SK-N-SH treated with all-trans-retinoic acid at 6 μM for 48 hours (cell line): ENCODE measurements around the gene CYP24A1.

Experiments used
- ATAC-seq: fragments of 200-7000 bp; cut with Tn5 transposase; 3 replicates; pipeline ENCODE4 v1.9.1; 2020; ENCODE audit warnings: mild to moderate bottlenecking, moderate library complexity
- ARNTL ChIP-seq: fragments of 450-650 bp; formaldehyde crosslinking; IDR thresholded peaks from 2 replicates; pipeline ENCODE4 v1.5.0; 2020; ENCODE audit warnings: low read depth, mild to moderate bottlenecking, moderate library complexity, borderline replicate concordance
- BACH2 ChIP-seq: fragments of 250-450 bp; sonication (Bioruptor Pico); IDR thresholded peaks from 2 replicates; pipeline ENCODE4 v1.9.0; 2021; ENCODE audit warnings: mild to moderate bottlenecking, borderline replicate concordance
- CREB5 ChIP-seq: fragments of 250-450 bp; sonication (Bioruptor Pico); IDR thresholded peaks from 2 replicates; pipeline ENCODE4 v1.5.1; 2020; ENCODE audit warnings: low read depth, mild to moderate bottlenecking, moderate library complexity
- CSDC2 ChIP-seq: fragments of 250-450 bp; sonication (Bioruptor Pico); IDR thresholded peaks from 2 replicates; pipeline ENCODE4 v1.5.0; 2020; ENCODE audit warnings: mild to moderate bottlenecking, moderate library complexity
- ESRRG ChIP-seq: fragments of 250-450 bp; sonication (Bioruptor Pico); IDR thresholded peaks from 2 replicates; pipeline ENCODE4 v1.6.1; 2021; ENCODE audit warnings: mild to moderate bottlenecking
- ISL1 ChIP-seq: fragments of 250-450 bp; sonication (Bioruptor Pico); IDR thresholded peaks from 2 replicates; pipeline ENCODE4 v2.1.2; 2022; ENCODE audit warnings: mild to moderate bottlenecking, moderate library complexity
- OSR1 ChIP-seq: fragments of 250-450 bp; sonication (Bioruptor Pico); IDR thresholded peaks from 2 replicates; pipeline ENCODE4 v1.8.0; 2022; ENCODE audit warnings: moderate library complexity, mild to moderate bottlenecking, inconsistent platforms
- PATZ1 ChIP-seq: fragments of 250-450 bp; sonication (Bioruptor Pico); IDR thresholded peaks from 2 replicates; pipeline ENCODE4 v1.8.0; 2020; ENCODE audit warnings: mild to moderate bottlenecking, moderate library complexity, borderline replicate concordance
- PPARA ChIP-seq: fragments of 250-450 bp; sonication (Bioruptor Pico); IDR thresholded peaks from 2 replicates; pipeline ENCODE4 v1.5.0; 2020; ENCODE audit warnings: mild to moderate bottlenecking, borderline replicate concordance
- SNAI2 ChIP-seq: fragments of 250-450 bp; sonication (Bioruptor Pico); IDR thresholded peaks from 2 replicates; pipeline ENCODE4 v1.5.0; 2020; ENCODE audit warnings: mild to moderate bottlenecking, moderate library complexity
- TCF4 ChIP-seq: fragments of 250-450 bp; sonication (Bioruptor Pico); IDR thresholded peaks from 2 replicates; pipeline ENCODE4 v1.8.0; 2021; ENCODE audit warnings: mild to moderate bottlenecking, moderate library complexity, borderline replicate concordance
- TSHZ2 ChIP-seq: fragments of 250-450 bp; sonication (Bioruptor Pico); IDR thresholded peaks from 2 replicates; pipeline ENCODE4 v1.5.0; 2020; ENCODE audit warnings: mild to moderate bottlenecking, moderate library complexity
- ZC3H10 ChIP-seq: fragments of 250-450 bp; sonication (Bioruptor Pico); IDR thresholded peaks from 2 replicates; pipeline ENCODE4 v1.5.1; 2021; ENCODE audit warnings: mild to moderate bottlenecking, moderate library complexity
- ZFP3 ChIP-seq: fragments of 250-450 bp; sonication (Bioruptor Pico); IDR thresholded peaks from 2 replicates; pipeline ENCODE4 v1.5.0; 2020; ENCODE audit warnings: mild to moderate bottlenecking, moderate library complexity
- ZNF565 ChIP-seq: fragments of 450-650 bp; formaldehyde crosslinking; conservative IDR thresholded peaks from 2 replicates; pipeline ENCODE4 v1.5.0; 2020; ENCODE audit warnings: low read depth, mild to moderate bottlenecking, moderate library complexity
- ZNF70 ChIP-seq: fragments of 450-650 bp; formaldehyde crosslinking; IDR thresholded peaks from 2 replicates; pipeline ENCODE4 v1.5.0; 2020; ENCODE audit warnings: mild to moderate bottlenecking, moderate library complexity
- ZNF8 ChIP-seq: fragments of 450-650 bp; formaldehyde crosslinking; IDR thresholded peaks from 2 replicates; pipeline ENCODE4 v1.5.0; 2020; ENCODE audit warnings: mild to moderate bottlenecking, moderate library complexity

The CYP24A1 gene

GRCh38 chr20:54151511-54152226, 22.1 kb downstream of the CYP24A1 start (continued):
- TF ChIP-seq TSHZ2 (CRISPR knock-in tag) (no peak), ZNF70 (CRISPR knock-in tag) (no peak), ZFP3 (no peak), BACH2 (CRISPR knock-in tag) (no peak), SNAI2 (CRISPR knock-in tag) (no peak)

- ATAC-seq = no peak
- TF ChIP-seq TSHZ2 (CRISPR knock-in tag) (no peak), ZFP3 (no peak), ZC3H10 (CRISPR knock-in tag) (no peak), ZNF8 (CRISPR knock-in tag) (no peak)
- TF ChIP-seq, all 23 proteins: peak for 0
Measured at GRCh38 chr20:54151075-54151439, 22.7 kb downstream of the CYP24A1 start.

GRCh38 chr20:54149765-54150264, 24.0 kb downstream of the CYP24A1 start:
- no peak for ATAC-seq
- TF ChIP-seq ISL1 (CRISPR knock-in tag) (no peak), OSR1 (CRISPR knock-in tag) (no peak), PATZ1 (no peak), ZNF565 (no peak), TCF4 (CRISPR knock-in tag) (no peak), PPARA (CRISPR knock-in tag) (no peak), ZNF70 (CRISPR knock-in tag) (no peak), BACH2 (CRISPR knock-in tag) (no peak), CSDC2 (CRISPR knock-in tag) (no peak), CREB5 (CRISPR knock-in tag) (no peak), ARNTL (no peak), ZNF8 (CRISPR knock-in tag) (no peak), ZC3H10 (CRISPR knock-in tag) (no peak), ESRRG (no peak), TSHZ2 (CRISPR knock-in tag) (no peak)
